ENCODE data around the gene DLGAP1. TPM values are rescaled to one million over a fixed set of nuclear protein-coding genes. Genes with fewer than 3 reads are reported as not detected.

The DLGAP1 gene
- total RNA-seq, 1 experiment from 2014 or later, result 2.9 TPM

DNA sequence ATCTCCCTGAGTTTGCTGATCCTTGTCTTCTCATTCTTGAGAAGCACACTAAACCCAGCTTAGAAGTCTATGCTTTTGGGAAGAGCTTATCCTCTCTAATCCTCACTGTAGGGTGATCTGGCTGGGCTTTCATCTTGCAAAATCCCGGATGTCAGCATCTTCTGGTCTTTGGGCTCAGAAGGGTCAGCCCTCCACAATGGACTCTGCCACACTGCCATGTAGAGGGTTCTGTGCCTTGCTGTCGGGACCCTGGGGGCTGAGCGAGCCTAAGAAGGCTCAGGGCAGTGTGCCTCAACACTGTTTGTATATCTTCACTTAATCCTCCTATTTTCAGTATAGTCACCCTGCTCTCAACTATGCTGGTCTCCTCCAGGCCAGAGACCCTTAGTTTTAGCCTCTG lies 902.8 kb downstream of the DLGAP1 start:
- no peak for DNase-seq (ENCODE audit: low read depth)

DNA sequence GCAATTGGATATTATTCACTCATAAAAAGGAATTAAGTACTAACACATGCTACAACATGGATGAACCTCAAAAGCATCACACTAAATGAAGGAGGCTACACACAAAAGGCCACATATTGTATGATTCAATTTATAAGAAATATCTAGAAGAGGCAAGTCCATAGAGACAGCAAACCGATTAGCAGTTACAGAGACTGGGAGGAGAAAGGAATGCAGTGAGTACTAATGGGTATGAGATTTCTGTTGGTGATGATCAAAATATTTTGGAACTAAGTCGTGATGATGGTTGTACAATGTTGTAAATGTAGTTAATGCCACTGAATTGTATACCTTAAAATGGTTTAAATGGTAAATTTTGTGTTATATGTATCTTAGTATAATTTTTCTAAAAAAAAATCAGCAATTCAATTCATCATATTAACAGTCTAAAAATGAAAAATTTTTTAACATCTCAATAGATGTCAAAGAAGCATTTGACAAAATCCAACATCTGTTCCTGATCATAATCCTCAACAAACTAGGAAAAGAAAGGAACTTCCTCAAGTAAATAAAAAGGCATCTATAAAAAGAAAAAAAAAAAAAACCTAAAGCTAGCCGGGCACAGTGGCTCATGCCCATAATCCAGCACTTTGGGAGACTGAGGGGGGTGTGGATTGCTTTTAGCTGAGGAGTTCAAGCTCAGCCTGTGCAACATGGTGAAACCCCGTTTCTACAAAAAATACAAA lies 907.1 kb downstream of the DLGAP1 start:
- DNase-seq (ENCODE audit: low read depth), result no peak

DNA sequence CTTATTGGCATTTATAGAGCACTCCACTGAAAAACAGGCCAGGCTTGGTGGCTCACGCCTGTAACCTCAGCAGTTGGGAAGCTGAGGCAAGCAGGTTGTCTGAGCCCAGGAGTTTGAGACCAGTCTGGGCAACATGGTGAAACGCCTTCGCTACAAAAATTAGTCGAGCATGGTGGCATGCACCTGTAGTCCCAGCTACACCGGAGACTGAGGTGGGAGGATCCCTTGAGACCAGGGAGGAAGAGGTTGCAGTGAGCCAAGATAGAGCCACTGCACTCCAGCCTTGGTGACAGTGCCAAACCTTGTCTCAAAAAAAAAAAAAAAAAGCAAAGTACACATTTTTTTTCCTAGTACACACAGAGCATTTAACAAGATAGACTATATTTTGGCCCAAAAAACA lies 909.0 kb downstream of the DLGAP1 start:
- no peak for DNase-seq (ENCODE audit: low read depth)

DNA sequence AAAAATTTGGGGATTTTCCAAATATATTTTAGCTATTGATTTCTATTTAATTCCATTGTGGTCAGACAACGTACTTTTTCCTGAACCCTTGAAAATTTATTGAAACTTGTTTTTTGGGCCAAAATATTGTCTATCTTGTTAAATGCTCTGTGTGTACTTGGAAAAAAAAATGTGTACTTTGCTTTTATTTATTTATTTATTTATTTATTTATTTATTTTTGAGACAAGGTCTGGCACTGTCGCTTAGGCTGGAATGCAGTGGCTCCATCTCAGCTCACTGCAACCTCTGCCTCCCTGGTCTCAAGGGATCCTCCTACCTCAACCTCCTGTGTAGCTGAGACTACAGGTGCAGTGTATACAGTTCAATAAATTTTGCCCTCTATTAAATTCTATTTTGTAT lies 910.6 kb downstream of the DLGAP1 start:
- DNase-seq (ENCODE audit: low read depth), result no peak

DNA sequence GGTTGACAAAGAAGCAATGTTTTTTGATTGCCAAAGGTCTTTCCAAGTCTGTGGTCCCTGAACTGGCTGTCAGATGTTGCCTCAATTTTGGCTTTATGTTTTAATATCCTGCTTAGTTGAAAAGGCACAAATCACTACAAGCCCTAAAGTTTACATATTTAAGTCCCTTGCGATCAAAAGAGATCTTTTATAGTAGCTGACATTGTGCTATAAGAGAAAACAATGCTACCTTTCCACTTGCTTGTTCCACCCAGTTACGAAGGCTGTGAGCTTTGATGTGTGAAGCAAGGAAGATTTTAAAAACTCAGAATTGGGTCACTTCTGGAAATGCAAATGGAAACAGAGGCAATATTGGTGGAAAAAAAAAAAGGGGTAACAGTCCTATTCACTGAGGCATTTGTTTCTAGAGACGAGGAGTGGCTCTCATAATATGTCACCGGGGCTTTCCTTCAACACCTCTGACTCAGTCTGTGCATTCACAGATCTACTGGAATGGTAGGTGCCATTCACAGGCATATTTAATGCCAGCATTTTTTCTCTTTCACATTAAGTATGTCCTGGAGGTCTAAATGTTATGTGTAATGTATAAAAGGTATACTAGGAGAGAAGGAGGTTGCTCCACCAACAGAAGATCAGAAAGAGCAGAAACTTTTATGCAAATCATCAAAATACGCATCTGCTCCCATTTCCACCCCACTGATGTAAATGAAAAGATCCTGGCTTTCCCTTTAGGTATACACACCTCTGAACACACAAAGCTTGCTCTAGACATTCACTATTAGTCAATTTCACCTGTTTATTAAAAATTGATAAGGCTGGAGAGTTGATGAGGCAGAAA lies 913.3 kb downstream of the DLGAP1 start:
- DNase-seq (ENCODE audit: low read depth), result no peak

DNA sequence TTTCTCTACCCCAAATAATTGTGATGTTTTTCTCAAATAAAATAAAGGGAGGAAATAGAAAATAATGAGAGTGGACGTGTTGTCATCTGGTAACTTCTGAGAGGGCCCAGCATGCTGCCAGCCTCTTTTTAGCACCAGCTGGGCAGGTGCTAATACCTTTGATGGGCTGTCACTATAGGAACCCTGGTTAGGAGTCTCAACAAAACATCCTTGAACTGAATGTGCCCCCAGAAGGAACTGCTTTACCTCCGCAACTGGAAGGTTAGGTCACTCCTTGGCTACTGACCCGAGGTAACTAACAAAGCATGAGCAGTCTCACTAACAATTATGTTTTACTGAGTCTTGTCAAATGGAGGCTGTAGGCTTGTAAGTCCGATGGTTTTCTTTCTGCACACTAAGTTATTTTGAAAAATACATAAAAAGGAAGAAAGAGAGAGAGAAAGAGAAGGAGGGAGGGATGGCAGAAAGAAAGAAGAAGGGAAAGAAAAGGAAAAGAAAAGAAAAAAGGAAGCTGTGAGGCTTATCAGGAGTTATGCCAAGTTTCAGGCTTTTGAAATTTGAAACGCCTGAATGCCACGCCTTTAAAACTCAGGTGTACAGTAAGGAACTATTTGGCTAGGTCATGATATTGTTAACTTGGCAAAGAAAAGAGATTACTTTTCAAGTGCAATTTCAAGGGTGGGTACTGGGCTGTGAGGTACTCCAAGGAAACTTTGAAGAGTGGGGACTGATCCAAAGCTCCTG lies 914.1 kb downstream of the DLGAP1 start:
- no peak for DNase-seq (ENCODE audit: low read depth)

DNA sequence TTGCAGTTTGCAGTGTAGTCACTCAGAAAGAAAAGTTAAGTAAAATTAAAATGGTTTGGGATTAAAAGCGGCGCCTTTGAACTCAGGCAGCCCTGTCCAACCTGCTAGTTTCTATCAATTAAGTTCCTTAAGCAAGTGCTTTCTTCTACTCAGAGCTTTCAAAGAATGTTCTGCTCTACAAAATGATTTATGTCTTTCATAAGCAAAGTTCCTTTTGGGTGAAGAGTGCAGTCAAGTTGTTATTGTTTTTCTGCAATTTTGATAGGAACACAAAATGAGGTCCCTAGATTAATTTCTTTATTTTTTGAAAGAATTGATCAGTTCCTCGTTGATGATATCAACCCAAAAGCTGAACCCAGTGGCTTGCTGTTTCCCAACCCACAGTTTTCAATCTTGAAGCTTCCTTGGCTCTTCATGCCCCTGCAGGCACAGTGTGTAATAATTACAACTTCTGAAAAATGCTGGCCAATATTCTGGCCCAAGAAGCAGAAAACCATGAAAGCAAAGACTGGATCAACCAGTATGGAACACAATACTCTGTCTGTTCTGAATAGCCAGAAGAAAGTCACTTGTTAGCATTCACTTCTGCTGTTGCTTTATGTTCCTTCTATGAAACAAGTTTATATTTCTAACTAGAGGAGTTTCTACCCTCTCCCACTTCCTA lies 916.0 kb downstream of the DLGAP1 start:
- DNase-seq (ENCODE audit: low read depth), result no peak

DNA sequence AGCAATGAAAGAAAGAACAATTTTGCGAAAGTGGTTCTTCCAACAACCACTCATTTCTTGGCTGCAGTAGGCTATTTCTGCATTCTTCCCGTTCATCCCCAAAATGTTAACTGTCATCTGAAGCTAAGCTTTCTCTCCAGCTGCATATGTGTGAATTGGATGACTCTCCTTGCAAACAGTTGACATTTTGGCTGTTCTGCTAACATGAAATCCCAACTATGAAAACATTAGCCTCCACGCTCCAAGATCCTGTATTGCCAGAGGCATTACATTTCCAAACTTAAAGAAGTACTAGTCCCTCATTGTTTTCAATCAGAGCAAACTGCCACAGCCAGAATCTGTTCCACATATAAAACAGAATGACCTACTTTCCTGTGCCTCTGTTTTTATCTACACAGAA lies 916.7 kb downstream of the DLGAP1 start:
- no peak for DNase-seq (ENCODE audit: low read depth)

DNA sequence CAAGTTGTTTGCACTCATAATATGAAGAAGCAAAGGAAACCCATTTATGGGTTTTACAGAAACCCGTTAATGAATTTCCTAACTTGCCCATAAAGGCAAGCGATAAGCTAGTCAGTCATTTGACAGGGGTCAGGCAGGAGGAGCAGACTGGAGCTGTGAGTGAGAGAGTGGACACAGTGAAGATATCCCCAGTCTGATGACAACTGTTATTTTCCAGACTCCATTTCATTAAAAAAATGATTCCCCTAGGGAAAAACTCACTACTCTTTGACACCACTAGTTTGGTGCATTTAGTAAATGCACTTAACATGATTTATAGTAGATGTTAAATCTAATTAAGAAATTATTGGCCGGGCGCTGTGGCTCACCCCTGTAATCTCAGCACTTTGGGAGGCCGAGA lies 924.3 kb downstream of the DLGAP1 start:
- no peak for DNase-seq (ENCODE audit: low read depth)

DNA sequence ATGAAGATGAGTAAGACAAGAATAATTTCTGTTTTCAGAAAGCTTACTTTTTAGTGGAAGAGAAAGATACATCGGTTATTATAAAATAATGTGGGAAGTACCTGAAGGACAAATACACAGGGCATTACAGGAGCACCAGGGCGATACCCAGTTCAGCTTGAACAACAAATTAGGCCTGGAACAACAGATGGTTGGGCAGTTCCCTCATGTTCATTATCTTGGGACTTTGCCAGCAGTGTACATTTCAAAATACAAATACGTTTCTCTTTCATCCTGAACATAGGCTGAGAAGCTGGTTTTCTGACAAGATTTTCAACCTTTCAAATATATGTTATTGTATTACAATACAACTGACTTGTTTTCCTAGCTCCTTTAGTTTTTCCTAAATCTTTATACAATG lies 925.5 kb downstream of the DLGAP1 start:
- DNase-seq (ENCODE audit: low read depth), result no peak

DNA sequence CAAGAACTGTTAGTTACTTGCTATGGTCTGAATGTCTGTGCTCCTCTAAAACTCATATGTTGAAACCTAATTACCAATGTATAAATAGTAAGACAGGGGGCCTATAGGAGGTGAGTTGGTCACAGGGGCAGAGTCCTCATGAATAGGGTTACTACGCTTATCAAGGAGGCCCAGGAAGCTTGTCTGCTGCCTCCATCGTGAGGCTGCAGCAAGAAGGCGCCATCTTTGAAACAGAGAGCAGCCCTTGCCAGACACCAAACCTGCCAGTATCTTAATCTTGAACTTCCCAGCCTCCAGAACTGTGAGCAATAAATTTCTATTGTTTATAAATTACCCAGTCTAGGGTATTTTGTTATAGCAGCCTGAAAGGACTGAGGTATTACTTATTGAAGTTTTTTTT lies 926.0 kb downstream of the DLGAP1 start:
- DNase-seq (ENCODE audit: low read depth), result no peak

DNA sequence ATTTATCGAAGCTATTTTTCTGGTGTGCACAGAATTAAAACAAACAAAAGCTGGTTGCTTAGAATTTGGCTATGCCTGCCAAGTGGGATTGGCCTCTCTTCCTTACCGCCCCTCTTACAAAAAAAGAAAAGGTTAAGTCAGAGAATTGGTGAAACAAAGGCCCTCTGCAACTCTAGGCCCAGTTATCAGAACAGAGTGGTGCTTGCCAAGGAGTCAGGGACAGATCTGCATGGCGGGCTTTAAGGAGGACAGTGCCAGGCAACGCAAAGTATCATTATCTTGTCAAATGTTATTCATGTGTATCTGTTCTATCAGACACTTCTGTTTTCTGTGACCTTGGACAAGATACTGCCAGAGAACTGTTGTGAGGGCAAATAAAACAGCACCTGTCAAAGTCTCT lies 926.9 kb downstream of the DLGAP1 start:
- no peak for DNase-seq (ENCODE audit: low read depth)

DNA sequence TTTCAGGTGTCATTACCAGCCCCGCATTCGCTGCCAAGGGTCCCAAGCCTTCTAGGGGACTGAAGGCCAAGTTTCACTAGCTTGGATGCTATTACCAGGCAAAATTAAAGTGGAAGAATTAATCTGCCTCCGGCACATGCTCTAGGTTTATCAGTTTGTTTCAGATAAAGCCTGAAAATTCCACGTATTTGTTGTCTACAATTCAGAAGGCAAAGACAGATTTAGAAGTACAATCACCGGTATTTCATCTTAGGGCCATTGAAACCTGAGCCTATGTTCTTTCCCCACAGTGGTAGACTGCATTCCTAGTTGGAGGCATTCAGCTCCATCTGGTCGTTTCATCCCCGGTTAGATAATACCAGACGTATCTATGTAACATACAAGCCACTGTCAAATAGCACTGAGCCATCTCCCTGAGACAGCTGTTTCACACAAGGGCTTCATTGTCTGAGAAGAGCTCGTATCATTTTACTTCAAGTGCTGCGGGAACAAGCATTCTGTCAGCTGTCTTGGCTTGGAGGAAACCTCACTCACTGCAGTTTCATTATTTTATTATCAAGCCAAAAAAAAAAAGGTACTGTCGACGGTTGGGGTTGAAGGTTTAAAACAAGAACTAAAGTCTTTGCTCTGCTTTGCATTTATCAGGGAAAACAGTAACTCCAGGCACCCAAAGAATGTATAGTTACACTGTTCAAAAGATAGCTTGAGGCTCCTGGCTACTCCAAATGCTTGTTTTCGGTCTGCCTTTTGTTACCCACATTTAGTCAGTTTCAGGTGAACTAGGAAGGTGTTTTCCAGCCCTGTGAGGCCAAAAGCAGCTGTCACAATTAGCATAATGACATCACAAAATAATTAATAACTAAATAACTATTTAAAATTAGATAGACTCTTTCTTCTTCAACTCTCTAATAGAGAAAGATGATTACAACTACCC lies 928.4 kb downstream of the DLGAP1 start:
- peak; percentile 19 for DNase-seq (ENCODE audit: low read depth)

DNA sequence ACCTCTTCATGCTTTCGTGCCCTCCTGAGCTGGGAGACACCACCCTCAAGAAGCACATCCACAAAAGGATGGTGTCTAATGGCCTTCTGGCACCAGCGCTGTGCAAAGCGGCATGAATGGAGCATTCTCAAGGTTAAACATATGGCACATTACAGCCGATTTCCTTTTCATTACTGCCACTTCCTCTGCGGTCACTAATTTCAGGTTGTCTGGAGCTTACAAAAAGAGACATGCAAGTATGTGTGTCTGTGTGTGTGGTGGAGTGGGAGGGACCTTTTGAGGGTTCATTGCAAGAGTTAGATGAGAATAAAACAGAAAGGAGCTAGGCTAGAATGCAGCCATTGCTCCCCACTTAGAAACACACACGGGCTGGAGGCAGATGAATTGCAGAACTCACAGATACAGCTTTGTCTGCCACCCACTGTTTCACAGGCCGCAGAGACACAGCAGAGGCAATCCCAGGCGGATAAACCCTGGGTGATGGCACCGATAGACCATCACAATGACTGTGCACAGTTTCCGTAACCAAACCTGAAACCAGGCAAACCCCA lies 929.2 kb downstream of the DLGAP1 start:
- DNase-seq (ENCODE audit: low read depth), result peak; percentile 34

DNA sequence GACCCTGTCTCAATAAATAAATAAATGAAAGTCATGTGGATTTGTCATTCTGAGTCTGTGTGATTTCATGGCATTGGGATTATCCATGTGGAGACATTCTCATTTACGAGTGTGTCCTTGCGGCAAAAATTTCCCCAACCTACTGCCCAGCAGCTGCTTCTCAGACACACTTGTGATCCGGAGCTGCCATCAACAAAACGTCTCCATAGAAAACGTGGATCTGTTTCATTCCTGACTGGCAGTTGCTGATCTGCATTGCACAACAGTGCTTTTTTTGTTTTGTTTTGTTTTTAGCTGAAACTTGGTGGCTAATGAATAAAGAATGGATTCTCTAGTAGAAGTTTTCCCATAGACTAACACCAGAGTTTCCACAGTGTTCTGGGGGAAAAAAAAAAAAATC lies 930.4 kb downstream of the DLGAP1 start:
- DNase-seq (ENCODE audit: low read depth), result no peak

DNA sequence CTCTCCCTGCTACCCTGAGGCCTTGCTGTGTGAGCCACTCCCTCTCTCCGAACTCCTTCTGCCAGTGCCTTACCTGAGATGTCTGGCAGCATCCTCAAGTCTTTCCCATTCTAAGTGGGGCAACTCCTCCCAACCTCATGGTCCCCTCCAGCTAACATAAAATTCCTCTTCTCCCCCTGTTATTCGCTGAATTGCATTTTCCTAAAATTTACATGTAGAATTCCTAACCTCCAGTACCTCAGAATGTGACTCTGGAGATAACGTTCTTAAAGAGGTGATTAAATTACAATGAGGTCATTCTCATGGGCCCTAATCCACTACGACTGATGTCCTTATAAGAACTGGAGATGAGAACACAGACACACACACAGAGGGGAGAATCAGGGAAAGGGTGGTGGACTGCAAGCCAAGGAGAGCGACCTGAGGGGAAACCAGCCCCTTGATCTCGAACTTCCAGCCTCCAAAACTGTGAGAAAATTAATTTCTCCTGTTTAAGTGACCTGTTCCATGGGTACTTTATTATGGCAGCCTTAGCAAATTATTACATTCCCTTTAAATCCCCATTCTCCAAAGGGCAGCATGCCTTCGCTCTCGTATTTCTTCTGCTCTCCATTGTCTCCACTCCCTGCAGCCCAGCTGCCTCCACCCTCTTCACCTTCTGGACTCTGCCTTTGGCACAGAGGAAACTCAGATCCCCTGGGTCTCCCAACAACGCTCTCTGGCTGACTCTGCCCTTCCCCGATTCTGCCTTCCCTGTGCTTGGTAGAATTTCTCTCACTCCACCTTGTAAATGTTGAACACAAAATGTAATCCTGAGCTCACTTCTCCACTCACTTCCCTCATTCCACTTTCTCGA lies 934.6 kb downstream of the DLGAP1 start:
- DNase-seq (ENCODE audit: low read depth), result no peak

DNA sequence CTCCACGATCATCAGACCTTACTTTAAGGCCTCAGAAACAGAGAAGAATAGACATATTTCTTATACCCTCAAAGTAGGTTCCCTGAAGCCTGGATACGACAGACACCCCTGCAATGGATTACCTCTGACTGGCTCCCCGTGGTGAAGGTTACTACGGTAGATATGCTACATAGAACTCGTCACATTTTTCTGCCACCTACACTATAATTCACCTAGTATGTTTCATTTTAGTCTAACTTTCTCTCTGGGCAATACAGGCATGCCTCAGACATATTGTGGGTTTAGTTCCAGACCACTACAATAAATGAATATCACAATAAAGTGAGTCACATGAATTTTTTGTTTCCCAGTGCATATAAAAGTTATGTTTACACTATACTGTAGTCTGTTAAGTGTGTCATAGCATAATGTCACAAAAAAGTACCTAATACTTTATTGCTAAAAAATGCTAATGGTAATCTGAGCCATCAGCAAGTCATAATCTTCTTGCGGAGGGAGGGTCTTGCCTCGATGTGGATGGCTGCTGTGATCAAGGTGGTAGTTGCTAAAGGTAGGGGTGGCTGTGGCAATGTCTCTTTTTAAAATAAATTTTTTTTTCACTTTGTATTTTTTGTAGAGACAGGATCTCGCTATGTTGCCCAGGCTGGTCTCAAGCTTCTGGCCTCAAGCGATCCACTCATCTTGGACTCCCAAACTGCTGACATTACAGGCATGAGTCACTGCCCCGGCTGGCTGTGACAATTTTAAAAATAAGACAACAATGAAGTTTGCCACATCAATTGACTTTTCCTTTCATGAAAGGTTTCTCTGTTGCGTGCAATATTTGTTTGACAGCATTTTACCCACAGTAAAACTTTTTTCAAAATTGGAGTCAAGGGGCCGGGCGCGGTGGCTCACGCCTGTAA lies 940.5 kb downstream of the DLGAP1 start:
- no peak for DNase-seq (ENCODE audit: low read depth)

DNA sequence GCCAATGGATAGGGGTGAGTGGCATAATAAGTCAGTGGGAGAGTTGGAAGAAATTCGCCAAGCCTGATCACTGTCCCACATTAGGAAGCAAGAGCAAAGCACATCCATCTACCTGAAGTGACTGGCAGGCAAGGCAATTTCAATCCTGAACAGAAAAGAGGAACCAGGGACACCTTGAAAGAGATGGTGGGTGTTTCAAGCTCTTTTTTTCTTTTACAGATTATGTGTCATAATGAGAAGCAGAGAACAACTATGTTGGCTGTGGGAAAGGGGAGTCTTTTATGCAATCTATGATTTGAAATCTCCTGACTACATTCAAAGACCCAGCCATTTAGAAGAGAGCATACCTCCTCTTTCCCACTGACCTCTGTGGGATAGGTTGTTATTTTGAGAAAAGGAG lies 941.6 kb downstream of the DLGAP1 start:
- DNase-seq (ENCODE audit: low read depth), result no peak

DNA sequence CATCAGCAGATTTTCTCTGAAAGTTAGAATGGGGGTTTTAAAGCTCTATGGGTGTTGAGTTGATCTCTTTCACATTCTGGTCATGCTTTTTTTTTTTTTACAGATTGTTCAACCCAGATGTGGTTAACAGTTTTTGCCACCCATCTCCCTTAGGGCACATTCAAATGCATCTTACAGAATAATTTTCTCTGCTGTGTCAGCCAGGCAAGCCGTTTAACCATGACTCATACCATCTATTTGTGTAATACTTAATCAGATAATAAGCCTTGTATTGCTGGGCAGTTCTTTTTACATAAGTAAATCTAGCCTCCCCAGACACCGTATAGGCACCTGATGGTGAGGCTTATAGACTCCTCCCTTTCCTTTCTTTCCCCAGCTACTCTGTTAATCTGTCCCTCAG lies 943.1 kb downstream of the DLGAP1 start:
- DNase-seq (ENCODE audit: low read depth), result peak; percentile 61
